Neural progenitor cell (in vitro differentiated cells): ENCODE measurements around the gene MPRIP.

Experiments
- EZH2 ChIP-seq: fragments of 200-600 bp; sonication (generic); IDR thresholded peaks from 2 replicates; pipeline ENCODE4 v1.6.1; 2017; ENCODE audit warnings: antibody characterized with exemption, mild to moderate bottlenecking, moderate library complexity
- TF ChIP-seq, protein P1 (sequence below): fragments of 200-600 bp; sonication (generic); IDR thresholded peaks from 2 replicates; pipeline ENCODE4 v1.5.1; 2017; ENCODE audit warnings: antibody characterized with exemption, mild to moderate bottlenecking

DNA sequence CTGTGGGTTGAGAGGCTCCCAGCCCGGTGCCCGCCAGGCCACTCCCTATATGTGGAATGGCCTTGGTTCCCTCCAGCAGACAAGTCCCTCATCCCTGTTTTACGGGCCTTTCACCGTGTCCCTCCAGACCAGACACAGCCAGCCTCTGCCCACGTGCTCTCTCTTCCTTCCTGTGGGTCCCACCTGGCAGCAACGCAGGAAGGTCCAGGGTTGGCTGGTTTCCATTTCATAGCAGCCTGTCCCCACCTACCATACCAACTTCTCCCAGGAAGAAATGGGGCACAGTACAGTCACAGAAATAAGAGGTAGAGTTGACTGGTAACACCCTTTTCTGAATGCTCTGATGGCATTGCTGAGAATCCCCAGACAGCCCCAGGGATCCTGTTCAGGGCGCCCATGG lies 128.9 kb downstream of the MPRIP start:
- TF ChIP-seq, protein P1, sequence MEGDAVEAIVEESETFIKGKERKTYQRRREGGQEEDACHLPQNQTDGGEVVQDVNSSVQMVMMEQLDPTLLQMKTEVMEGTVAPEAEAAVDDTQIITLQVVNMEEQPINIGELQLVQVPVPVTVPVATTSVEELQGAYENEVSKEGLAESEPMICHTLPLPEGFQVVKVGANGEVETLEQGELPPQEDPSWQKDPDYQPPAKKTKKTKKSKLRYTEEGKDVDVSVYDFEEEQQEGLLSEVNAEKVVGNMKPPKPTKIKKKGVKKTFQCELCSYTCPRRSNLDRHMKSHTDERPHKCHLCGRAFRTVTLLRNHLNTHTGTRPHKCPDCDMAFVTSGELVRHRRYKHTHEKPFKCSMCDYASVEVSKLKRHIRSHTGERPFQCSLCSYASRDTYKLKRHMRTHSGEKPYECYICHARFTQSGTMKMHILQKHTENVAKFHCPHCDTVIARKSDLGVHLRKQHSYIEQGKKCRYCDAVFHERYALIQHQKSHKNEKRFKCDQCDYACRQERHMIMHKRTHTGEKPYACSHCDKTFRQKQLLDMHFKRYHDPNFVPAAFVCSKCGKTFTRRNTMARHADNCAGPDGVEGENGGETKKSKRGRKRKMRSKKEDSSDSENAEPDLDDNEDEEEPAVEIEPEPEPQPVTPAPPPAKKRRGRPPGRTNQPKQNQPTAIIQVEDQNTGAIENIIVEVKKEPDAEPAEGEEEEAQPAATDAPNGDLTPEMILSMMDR, result no peak
- TF ChIP-seq EZH2, result no peak
